Spleen (tissue), 7 donors: ENCODE measurements around the gene CCDC47.

Experiments used
- CTCF ChIP-seq, 11 experiments: fragments of 200-600 bp in 7 of 11; fragments of 450-650 bp in 4 of 11; sonication (generic) in 4 of 11; IDR thresholded peaks in 8 of 11; conservative IDR thresholded peaks in 3 of 11; 1 replicate in 7 of 11; 2 replicates in 4 of 11; pipeline versions ENCODE4 v1.4.0 to v1.8.0; 2016 to 2021; ENCODE audit warnings: antibody characterized with exemption in 11 of 11, inconsistent platforms in 4 of 11, mild to moderate bottlenecking in 1 of 11
- POLR2A ChIP-seq, 3 donors: fragments of 450-650 bp; IDR thresholded peaks; one replicate each; pipeline ENCODE4 v1.5.1; 2017; ENCODE audit warnings: antibody characterized with exemption in 3 of 3, mild to moderate bottlenecking in 1 of 3
- POLR2AphosphoS5 ChIP-seq, 3 donors: sonication (generic); formaldehyde crosslinking; IDR thresholded peaks; one replicate each; pipeline ENCODE4 v1.5.1; 2017; ENCODE audit warnings: antibody characterized with exemption in 3 of 3
- donor health status: DM: no; HTN: no; CAD: no; lungs with moderate emphysema.
- donor health status: DM: no; HTN: no; CAD: no.
- donor health status: DM: no; HTN: no; CAD: no.

GRCh38 chr17:63741143-63741407 lies 32.3 kb downstream of the CCDC47 start:
- TF ChIP-seq CTCF (IDR thresholded peaks at IDR 0.05 in 8 of 11, conservative IDR thresholded peaks at IDR 0.05 in 3 of 11) (no peak), POLR2A (IDR thresholded peaks at IDR 0.05) (no peak), POLR2AphosphoS5 (IDR thresholded peaks at IDR 0.05) (no peak)
